CD4-positive, alpha-beta T cell treated with Interleukin-21 for 1 hour (primary cell): ENCODE results near the gene OSBPL8.
"Not testable (repeated sequence)": the region's sequence is repeated elsewhere in the genome, so short reads cannot be mapped to it uniquely, and the experiment has no call there.

ENCODE experiments used
- DNase-seq: peaks from one replicate; pipeline ENCODE4 v3.0.0-alpha.2; 2020

Gene OSBPL8

GRCh38 chr12:76346236-76346635, 213.3 kb downstream of the OSBPL8 start:
- no peak for DNase-seq

- no peak for DNase-seq
Measured at GRCh38 chr12:76345569-76345968, 214.0 kb downstream of the OSBPL8 start.

- no peak for DNase-seq
Measured at GRCh38 chr12:76341436-76342030, 218.0 kb downstream of the OSBPL8 start.

GRCh38 chr12:76340680-76341435, 218.7 kb downstream of the OSBPL8 start:
- no peak for DNase-seq

- DNase-seq = no peak
Measured at GRCh38 chr12:76337583-76337982, 222.0 kb downstream of the OSBPL8 start.

GRCh38 chr12:76332606-76333005, 227.0 kb downstream of the OSBPL8 start:
- no peak for DNase-seq

GRCh38 chr12:76329606-76330005, 230.0 kb downstream of the OSBPL8 start:
- DNase-seq = no peak

- no peak for DNase-seq
Measured at GRCh38 chr12:76329159-76329558, 230.4 kb downstream of the OSBPL8 start.

GRCh38 chr12:76319595-76320319, 239.8 kb downstream of the OSBPL8 start:
- not testable (repeated sequence) for DNase-seq

- DNase-seq = no peak
Measured at GRCh38 chr12:76318773-76319594, 240.6 kb downstream of the OSBPL8 start.

GRCh38 chr12:76317976-76318375, 241.6 kb downstream of the OSBPL8 start:
- no peak for DNase-seq

GRCh38 chr12:76316468-76316867, 243.1 kb downstream of the OSBPL8 start:
- no peak for DNase-seq

GRCh38 chr12:76313299-76313698, 246.3 kb downstream of the OSBPL8 start:
- DNase-seq = no peak

GRCh38 chr12:76312315-76312714, 247.3 kb downstream of the OSBPL8 start:
- no peak for DNase-seq

- no peak for DNase-seq
Measured at GRCh38 chr12:76311796-76312195, 247.8 kb downstream of the OSBPL8 start.

GRCh38 chr12:76310110-76310509, 249.5 kb downstream of the OSBPL8 start:
- DNase-seq = no peak

GRCh38 chr12:76308866-76309265, 250.7 kb downstream of the OSBPL8 start:
- DNase-seq = no peak

- no peak for DNase-seq
Measured at GRCh38 chr12:76307083-76307482, 252.5 kb downstream of the OSBPL8 start.

- DNase-seq = no peak
Measured at GRCh38 chr12:76303989-76304460, 255.5 kb downstream of the OSBPL8 start.

GRCh38 chr12:76303365-76303764, 256.2 kb downstream of the OSBPL8 start:
- DNase-seq = no peak
